ENCODE measurements around the gene SF3B1. TPM values are rescaled to one million over a fixed set of nuclear protein-coding genes. Genes with fewer than 3 reads are reported as not detected.
A peak's percentile ranks its signal among the peaks of the same experiment; 100 is the strongest.

Gene SF3B1
- total and polyA plus RNA-seq, 10 of the 15 experiments (the other 5 are each of a cell fraction or from before 2014, with no cell fraction given) = 163 to 565 (median 239) TPM

DNA sequence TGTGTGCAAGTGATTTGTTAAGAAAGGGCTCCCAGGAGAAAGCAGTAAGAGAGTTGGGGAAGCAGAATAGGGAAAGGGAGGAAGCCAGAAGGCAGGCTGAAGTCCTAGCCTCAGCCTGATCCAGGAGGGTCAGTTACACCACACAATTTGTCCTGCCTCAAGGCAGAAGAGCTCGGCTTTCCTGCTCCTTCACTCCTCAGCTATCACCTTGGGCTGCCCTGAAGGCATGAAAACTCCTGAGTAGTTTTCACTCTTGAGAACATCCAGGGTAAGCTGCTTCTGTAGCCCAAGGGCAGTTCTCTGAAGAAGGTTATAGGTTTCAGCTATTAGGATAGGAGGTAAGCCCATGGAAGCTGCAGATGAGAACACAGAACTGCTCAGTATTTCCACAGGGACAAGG lies 76.8 kb downstream of the SF3B1 start:
- DNase-seq (ENCODE audit: low read depth, low spot score) = no peak
- FAIRE-seq = no peak
- RAD21 ChIA-PET (ENCODE audit: unreplicated experiment) = no interaction called here
- POLR2A ChIA-PET = interaction anchor here (0.7 to 1.3 kb wide), 2 partner anchors 30 to 167 kb away, joined by 3 to 4 read pairs; no protein-coding TSS in a partner anchor
- no peaks in the 10 kb centered on the region; a peak in 1 of 4 replicates for H3K36me3 ChIP-seq (ENCODE audit: control insufficient read depth in 2 of 2, insufficient read depth in 2 of 2, low read length in 1 of 2)
- no peak for ATAC-seq
- no TSS peak for BruUV-seq (replicated peaks)
- no peaks in the 10 kb centered on the region for H3K27me3 ChIP-seq (replicated peaks in 1 of 2; ENCODE audit: control insufficient read depth in 2 of 2, insufficient read depth in 2 of 2, low read length in 1 of 2)
- no peaks in the 10 kb centered on the region for H4K20me1 ChIP-seq (ENCODE audit: control insufficient read depth, insufficient read depth)
- 25% methylated on average over 1 of the region's 1 CpG for WGBS (ENCODE audit: insufficient coverage, insufficient replicate concordance, low lambda C conversion rate, missing lambda C conversion rate)
- H2AFZ ChIP-seq (ENCODE audit: control insufficient read depth, low read depth, low read length) = no peak overlapping the region
- H3K79me2 ChIP-seq (ENCODE audit: control insufficient read depth, insufficient read depth, low read length) = no peaks in the 10 kb centered on the region
- no peak overlapping the region for H3K27ac ChIP-seq (ENCODE audit: control insufficient read depth, insufficient read depth)
- SMC1A ChIA-PET (ENCODE audit: uncharacterized antibody, unreplicated experiment) = interaction anchor here (0.8 to 2.3 kb wide), 6 partner anchors 10 to 245 kb away, joined by 3 to 14 read pairs (median 4); no protein-coding TSS in a partner anchor
- intact Hi-C loops (cut with micrococcal nuclease; ENCODE audit: unreplicated experiment) = no loop called here
- H3K4me1 ChIP-seq (ENCODE audit: control insufficient read depth, insufficient read depth, low read length) = no peaks in the 10 kb centered on the region
- no peak overlapping the region for H3K9ac ChIP-seq (ENCODE audit: control insufficient read depth, insufficient read depth, low read length)
- no peak overlapping the region for H3K4me2 ChIP-seq (ENCODE audit: control insufficient read depth, insufficient read depth)
- TF ChIP-seq, protein P1, sequence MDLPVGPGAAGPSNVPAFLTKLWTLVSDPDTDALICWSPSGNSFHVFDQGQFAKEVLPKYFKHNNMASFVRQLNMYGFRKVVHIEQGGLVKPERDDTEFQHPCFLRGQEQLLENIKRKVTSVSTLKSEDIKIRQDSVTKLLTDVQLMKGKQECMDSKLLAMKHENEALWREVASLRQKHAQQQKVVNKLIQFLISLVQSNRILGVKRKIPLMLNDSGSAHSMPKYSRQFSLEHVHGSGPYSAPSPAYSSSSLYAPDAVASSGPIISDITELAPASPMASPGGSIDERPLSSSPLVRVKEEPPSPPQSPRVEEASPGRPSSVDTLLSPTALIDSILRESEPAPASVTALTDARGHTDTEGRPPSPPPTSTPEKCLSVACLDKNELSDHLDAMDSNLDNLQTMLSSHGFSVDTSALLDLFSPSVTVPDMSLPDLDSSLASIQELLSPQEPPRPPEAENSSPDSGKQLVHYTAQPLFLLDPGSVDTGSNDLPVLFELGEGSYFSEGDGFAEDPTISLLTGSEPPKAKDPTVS (IDR thresholded peaks at IDR 0.05; ENCODE audit: low read depth, low read length) = no peak
- TF ChIP-seq NBN (IDR thresholded peaks at IDR 0.05) (no peak), GATAD2B (conservative IDR thresholded peaks at IDR 0.05; ENCODE audit: low read depth) (no peak), IRF4 (IDR thresholded peaks at IDR 0.05; ENCODE audit: low read depth, low read length) (no peak)
- in situ Hi-C loops (cut with MboI) = no loop called here
- CTCF ChIA-PET = interaction anchor here (0.8 to 1.6 kb wide), 7 partner anchors 17 to 245 kb away, joined by 3 to 7 read pairs (median 4); no protein-coding TSS in a partner anchor
- no peak overlapping the region for H3K4me3 ChIP-seq
- H3K9me3 ChIP-seq (replicated peaks; ENCODE audit: control insufficient read depth, insufficient read depth, low read length) = no peaks in the 10 kb centered on the region; the same call in 2 of the 3 replicates

GRCh38 chr2:197356136-197356535 lies 78.7 kb downstream of the SF3B1 start:
- FAIRE-seq = no peak
- no peak overlapping the region for H3K9ac ChIP-seq (ENCODE audit: control insufficient read depth, insufficient read depth, low read length)

More at GRCh38 chr2:197356136-197356535, 78.7 kb downstream of the SF3B1 start:
- Histone ChIP-seq H3K4me2 (ENCODE audit: control insufficient read depth, insufficient read depth) (no peak overlapping the region), H3K27me3 (replicated peaks in 1 of 2; ENCODE audit: control insufficient read depth in 2 of 2, insufficient read depth in 2 of 2, low read length in 1 of 2) (no peaks in the 10 kb centered on the region), H2AFZ (ENCODE audit: control insufficient read depth, low read depth, low read length) (0 out of 2 replicates have a peak overlapping the region, but pooled peaks have one; percentile 34), H3K36me3 (ENCODE audit: control insufficient read depth in 2 of 2, insufficient read depth in 2 of 2, low read length in 1 of 2) (no peaks in the 10 kb centered on the region; a peak in 1 of 4 replicates), H3K4me1 (ENCODE audit: control insufficient read depth, insufficient read depth, low read length) (no peaks in the 10 kb centered on the region), H4K20me1 (ENCODE audit: control insufficient read depth, insufficient read depth) (no peaks in the 10 kb centered on the region), H3K4me3 (no peak overlapping the region), H3K27ac (ENCODE audit: control insufficient read depth, insufficient read depth) (no peak overlapping the region), H3K79me2 (ENCODE audit: control insufficient read depth, insufficient read depth, low read length) (no peaks in the 10 kb centered on the region), H3K9me3 (replicated peaks; ENCODE audit: control insufficient read depth, insufficient read depth, low read length) (no peaks in the 10 kb centered on the region; the same call in 2 of the 3 replicates)
- DNase-seq (ENCODE audit: low read depth, low spot score) (no peak), ATAC-seq (peak; percentile 51)
- BruUV-seq (replicated peaks) = no TSS peak
- intact Hi-C loops (cut with micrococcal nuclease; ENCODE audit: unreplicated experiment) (no loop called here), in situ Hi-C loops (cut with MboI) (no loop called here)
- 69% methylated on average over 5 of the region's 5 CpGs for WGBS (ENCODE audit: insufficient coverage, insufficient replicate concordance, low lambda C conversion rate, missing lambda C conversion rate)
- ChIA-PET CTCF (interaction anchor here (2.0 kb wide), 1 partner anchor 242 kb away, joined by 6 read pairs; no protein-coding TSS in a partner anchor), RAD21 (ENCODE audit: unreplicated experiment) (no interaction called here), POLR2A (no interaction called here), SMC1A (ENCODE audit: uncharacterized antibody, unreplicated experiment) (interaction anchor here (0.9 to 1.3 kb wide), 2 partner anchors 27 to 165 kb away, joined by 3 read pairs; no protein-coding TSS in a partner anchor)
- TF ChIP-seq RAD21 (IDR thresholded peaks at IDR 0.05; ENCODE audit: insufficient read depth, low read depth, low read length) = peak; percentile 42
- TF ChIP-seq CTCF (IDR thresholded peaks at IDR 0.05 in 2 of 3, conservative IDR thresholded peaks at IDR 0.05 in 1 of 3; ENCODE audit: control insufficient read depth in 2 of 3, extremely low read depth in 1 of 3, insufficient read depth in 1 of 3, low read depth in 3 of 3, low read length in 3 of 3) = peak in 2 of 3 experiments; percentile 25 to 32; a peak in 1 of 6 replicates
- TF ChIP-seq, protein P2, sequence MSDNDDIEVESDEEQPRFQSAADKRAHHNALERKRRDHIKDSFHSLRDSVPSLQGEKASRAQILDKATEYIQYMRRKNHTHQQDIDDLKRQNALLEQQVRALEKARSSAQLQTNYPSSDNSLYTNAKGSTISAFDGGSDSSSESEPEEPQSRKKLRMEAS (IDR thresholded peaks at IDR 0.05; ENCODE audit: low read depth, low read length) = no peak
- no peak for TF ChIP-seq POLR2AphosphoS5 (IDR thresholded peaks at IDR 0.05; ENCODE audit: low read length)

Data from GM12878 (cell line).